Esophagus squamous epithelium (tissue), 4 donors: ENCODE measurements around the gene PRELID3B.

Experiments
- POLR2A ChIP-seq, 4 donors: fragments of 450-650 bp; IDR thresholded peaks; one replicate each; pipeline ENCODE4 v1.6.1; 2017; ENCODE audit warnings: antibody characterized with exemption in 4 of 4, mild to moderate bottlenecking in 4 of 4, moderate library complexity in 3 of 4
- TF ChIP-seq, protein P1 (sequence below), 6 experiments: fragments of 450-650 bp in 4 of 6; fragments of 200-600 bp in 2 of 6; sonication (generic) in 2 of 6; IDR thresholded peaks; one replicate each; pipeline ENCODE4 v1.5.1; 2016 to 2019; ENCODE audit warnings: antibody characterized with exemption in 6 of 6, mild to moderate bottlenecking in 4 of 6, moderate library complexity in 4 of 6

DNA sequence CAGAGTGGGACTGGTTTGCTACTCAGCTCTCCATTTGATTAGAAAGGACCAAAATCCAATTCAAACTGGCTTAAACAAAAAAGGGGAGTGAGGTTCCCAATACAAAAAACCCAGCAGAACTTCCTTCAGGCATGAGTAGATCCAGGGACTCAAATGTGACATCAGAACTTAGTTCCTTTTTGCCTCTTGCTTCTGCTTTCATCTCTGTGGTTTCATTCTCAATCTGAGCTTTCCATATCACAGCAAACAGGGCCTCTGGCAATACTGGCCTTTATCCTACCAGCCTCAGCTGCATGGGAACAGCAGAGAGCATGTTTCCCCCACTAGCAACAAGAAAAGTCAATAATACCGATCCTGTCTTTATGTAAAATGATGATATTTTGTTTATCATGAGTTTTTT lies 28.6 kb upstream of the PRELID3B start:
- TF ChIP-seq, protein P1, sequence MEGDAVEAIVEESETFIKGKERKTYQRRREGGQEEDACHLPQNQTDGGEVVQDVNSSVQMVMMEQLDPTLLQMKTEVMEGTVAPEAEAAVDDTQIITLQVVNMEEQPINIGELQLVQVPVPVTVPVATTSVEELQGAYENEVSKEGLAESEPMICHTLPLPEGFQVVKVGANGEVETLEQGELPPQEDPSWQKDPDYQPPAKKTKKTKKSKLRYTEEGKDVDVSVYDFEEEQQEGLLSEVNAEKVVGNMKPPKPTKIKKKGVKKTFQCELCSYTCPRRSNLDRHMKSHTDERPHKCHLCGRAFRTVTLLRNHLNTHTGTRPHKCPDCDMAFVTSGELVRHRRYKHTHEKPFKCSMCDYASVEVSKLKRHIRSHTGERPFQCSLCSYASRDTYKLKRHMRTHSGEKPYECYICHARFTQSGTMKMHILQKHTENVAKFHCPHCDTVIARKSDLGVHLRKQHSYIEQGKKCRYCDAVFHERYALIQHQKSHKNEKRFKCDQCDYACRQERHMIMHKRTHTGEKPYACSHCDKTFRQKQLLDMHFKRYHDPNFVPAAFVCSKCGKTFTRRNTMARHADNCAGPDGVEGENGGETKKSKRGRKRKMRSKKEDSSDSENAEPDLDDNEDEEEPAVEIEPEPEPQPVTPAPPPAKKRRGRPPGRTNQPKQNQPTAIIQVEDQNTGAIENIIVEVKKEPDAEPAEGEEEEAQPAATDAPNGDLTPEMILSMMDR (IDR thresholded peaks at IDR 0.05): no peak
- no peak for TF ChIP-seq POLR2A (IDR thresholded peaks at IDR 0.05)
